PC-3 (cell line): Measurements from ENCODE around the gene PRLR. TPM values are rescaled to one million over a fixed set of nuclear protein-coding genes. Genes with fewer than 3 reads are reported as not detected.

Experiments used
- ATAC-seq: fragments of 200-7000 bp; cut with Tn5 transposase; 2 replicates; pipeline ENCODE4 v1.9.1; 2020; ENCODE audit warnings: mild to moderate bottlenecking, moderate library complexity
- BruUV-seq: library from RNA; stranded (reverse); fragments of 400-500 nt; replicated peaks from 2 replicates; lab custom pipeline; 2021; lab: Mats Ljungman, UMichigan
- CTCF ChIA-PET: fragments of 300-600 bp; sonication (Branson Sonifier 250); formaldehyde crosslinking; loops from one replicate; lab custom pipeline; 2022; ENCODE audit warnings: antibody characterized with exemption; lab: Charles Lee
- POLR2A ChIA-PET: fragments of 300-600 bp; sonication (Branson Sonifier 250); formaldehyde crosslinking; loops from one replicate; lab custom pipeline; 2022; ENCODE audit warnings: antibody characterized with exemption; ENCODE audit not compliant: unreplicated experiment; lab: Charles Lee
- DNase-seq: peaks from one replicate; pipeline ENCODE4 v3.0.0-alpha.2; 2015
- H2AFZ ChIP-seq: fragments of 300-600 bp; sonication (generic); 2 replicates; pipeline ENCODE4 v1.6.0; 2016; ENCODE audit warnings: antibody characterized with exemption, low read length
- H3F3A ChIP-seq: fragments of 300-600 bp; sonication (generic); one replicate; pipeline ENCODE4 v1.6.0; 2017; ENCODE audit warnings: antibody characterized with exemption, low read length, control low read depth, mild to moderate bottlenecking; ENCODE audit not compliant: unreplicated experiment
- H3K27ac ChIP-seq: fragments of 300-600 bp; sonication (generic); 2 replicates; pipeline ENCODE4 v1.5.1; 2016; ENCODE audit warnings: mild to moderate bottlenecking, low read length
- H3K27me3 ChIP-seq: fragments of 300-600 bp; sonication (generic); 2 replicates; pipeline ENCODE4 v1.6.1; 2016; ENCODE audit warnings: low read length, mixed read lengths
- H3K36me3 ChIP-seq: fragments of 300-600 bp; sonication (generic); 2 replicates; pipeline ENCODE4 v1.6.1; 2016; ENCODE audit warnings: low read depth, mixed run types, low read length, mixed read lengths
- H3K4me1 ChIP-seq: fragments of 300-600 bp; sonication (generic); 2 replicates; pipeline ENCODE4 v1.5.1; 2016; ENCODE audit warnings: low read length; ENCODE audit not compliant: insufficient read depth
- H3K4me2 ChIP-seq: fragments of 300-600 bp; sonication (generic); 2 replicates; pipeline ENCODE4 v1.6.0; 2016; ENCODE audit warnings: low read length
- H3K4me3 ChIP-seq: fragments of 300-600 bp; sonication (generic); 2 replicates; pipeline ENCODE4 v1.5.1; 2016; ENCODE audit warnings: mild to moderate bottlenecking, low read length, mixed read lengths
- H3K79me2 ChIP-seq: fragments of 300-600 bp; sonication (generic); 2 replicates; pipeline ENCODE4 v1.6.1; 2017; ENCODE audit warnings: low read length, mixed read lengths
- H3K9ac ChIP-seq: fragments of 300-600 bp; sonication (generic); 2 replicates; pipeline ENCODE4 v1.6.0; 2016; ENCODE audit warnings: mild to moderate bottlenecking, low read length
- H3K9me2 ChIP-seq: fragments of 300-600 bp; sonication (generic); replicated peaks from 2 replicates; pipeline ENCODE4 v1.6.1; 2016; ENCODE audit warnings: mixed run types, low read length, mixed read lengths
- H3K9me3 ChIP-seq: fragments of 300-600 bp; sonication (generic); 2 replicates; pipeline ENCODE4 v1.6.1; 2016; ENCODE audit warnings: low read length, mixed read lengths
- H4K20me1 ChIP-seq: fragments of 300-600 bp; sonication (generic); 2 replicates; pipeline ENCODE4 v1.6.1; 2016; ENCODE audit warnings: low read length, mixed read lengths
- CTCF ChIP-seq: fragments of 300-600 bp; sonication (generic); conservative IDR thresholded peaks from 2 replicates; pipeline ENCODE4 v1.5.1; 2017; ENCODE audit warnings: antibody characterized with exemption, low read depth, mild to moderate bottlenecking, low read length
- EZH2 ChIP-seq: fragments of 300-600 bp; sonication (generic); IDR thresholded peaks from one replicate; pipeline ENCODE4 v1.6.1; 2017; ENCODE audit warnings: antibody characterized with exemption, mild to moderate bottlenecking, low read length; ENCODE audit not compliant: unreplicated experiment
- EZH2phosphoT487 ChIP-seq: fragments of 300-600 bp; sonication (generic); IDR thresholded peaks from 2 replicates; pipeline ENCODE4 v1.6.1; 2018; ENCODE audit warnings: mild to moderate bottlenecking, antibody characterized with exemption, low read length, borderline replicate concordance
- intact Hi-C: fragments of 100-400 bp; cut with micrococcal nuclease; formaldehyde crosslinking; loops from 2 replicates; pipeline ENCODE4 v1.9.0; 2023
- total RNA-seq: library from RNA; depleted of rRNA; stranded (reverse); fragments of >200 nt; gene quantifications from 2 replicates; pipeline ENCODE4 v1.2.3, GENCODE V29; 2014

PRLR gene
- total RNA-seq, 1 experiment from 2014 or later: 0.29 TPM

GRCh38 chr5:35030426-35031100, 199.7 kb downstream of the PRLR start:
- no peak overlapping the region for H3K4me2 ChIP-seq
- ATAC-seq (0 out of 2 replicates have a peak, but pooled peaks have one; percentile 40), DNase-seq (peak; percentile 44)
- no TSS peak for BruUV-seq
- TF ChIP-seq CTCF (peak; percentile 43), EZH2 (no peak), EZH2phosphoT487 (no peak)
- no peak overlapping the region for H3K9ac ChIP-seq
- H4K20me1 ChIP-seq: no peaks in the 10 kb centered on the region
- H3K27ac ChIP-seq: no peak overlapping the region
- H3K36me3 ChIP-seq: no peaks in the 10 kb centered on the region
- no peak overlapping the region for H2AFZ ChIP-seq
- no peaks in the 10 kb centered on the region for H3K9me3 ChIP-seq
- ChIA-PET CTCF (no interaction called here), POLR2A (no interaction called here)
- H3K9me2 ChIP-seq: no peaks in the 10 kb centered on the region
- H3K27me3 ChIP-seq: peaks cover 80% of the 10 kb centered on the region
- no peaks in the 10 kb centered on the region for H3F3A ChIP-seq
- H3K4me1 ChIP-seq: no peaks in the 10 kb centered on the region
- intact Hi-C loops: no loop called here
- H3K79me2 ChIP-seq: no peaks in the 10 kb centered on the region
- H3K4me3 ChIP-seq: no peak overlapping the region

- DNase-seq: no peak
- CTCF ChIA-PET: no interaction called here
- TF ChIP-seq EZH2phosphoT487: no peak
- no peak for TF ChIP-seq CTCF
- no peak for TF ChIP-seq EZH2
Observed at GRCh38 chr5:35029333-35029732, 201.0 kb downstream of the PRLR start.

GRCh38 chr5:35026941-35027340, 203.3 kb downstream of the PRLR start:
- no peaks in the 10 kb centered on the region for H4K20me1 ChIP-seq
- BruUV-seq: no TSS peak
- POLR2A ChIA-PET: no interaction called here
- ATAC-seq (no peak), DNase-seq (no peak)
- peaks cover 50% of the 10 kb centered on the region for H3K27me3 ChIP-seq
- no peak overlapping the region for H3K9ac ChIP-seq
- no peaks in the 10 kb centered on the region for H3K9me2 ChIP-seq
- H3K4me2 ChIP-seq: no peak overlapping the region
- no peak for TF ChIP-seq EZH2phosphoT487
- no peak for TF ChIP-seq EZH2
- TF ChIP-seq CTCF: no peak
- no peak overlapping the region for H3K4me3 ChIP-seq
- no peak overlapping the region for H2AFZ ChIP-seq
- intact Hi-C loops: no loop called here
- H3K27ac ChIP-seq: no peak overlapping the region
- H3K36me3 ChIP-seq: no peaks in the 10 kb centered on the region
- H3K4me1 ChIP-seq: no peaks in the 10 kb centered on the region
- no peaks in the 10 kb centered on the region for H3F3A ChIP-seq
- CTCF ChIA-PET: no interaction called here
- H3K79me2 ChIP-seq: no peaks in the 10 kb centered on the region
- H3K9me3 ChIP-seq: no peaks in the 10 kb centered on the region

More at GRCh38 chr5:35029333-35029732, 201.0 kb downstream of the PRLR start:
- Histone ChIP-seq H3K9ac (no peak overlapping the region), H3K27me3 (peaks cover 72% of the 10 kb centered on the region), H2AFZ (no peak overlapping the region), H3K4me2 (no peak overlapping the region), H3K36me3 (no peaks in the 10 kb centered on the region), H3K79me2 (no peaks in the 10 kb centered on the region), H3F3A (no peaks in the 10 kb centered on the region), H3K27ac (no peak overlapping the region), H3K9me2 (no peaks in the 10 kb centered on the region), H3K4me3 (no peak overlapping the region), H4K20me1 (no peaks in the 10 kb centered on the region), H3K4me1 (no peaks in the 10 kb centered on the region), H3K9me3 (no peaks in the 10 kb centered on the region)
- POLR2A ChIA-PET: no interaction called here
- no peak for ATAC-seq
- intact Hi-C loops: no loop called here
- BruUV-seq: no TSS peak
